Spleen (tissue), 11 donors: Measurements from ENCODE around the gene MAPT. TPM values are rescaled to one million over a fixed set of nuclear protein-coding genes. Genes with fewer than 3 reads are reported as not detected.

Experiments used
- DNase-seq: peaks from one replicate; pipeline ENCODE4 v3.0.0-alpha.2; 2020
- H3K27ac ChIP-seq, 8 donors: fragments of 200-600 bp; sonication (generic) in 7 of 8; 1 replicate in 4 of 8; 2 replicates in 4 of 8; pipeline versions ENCODE4 v1.5.0 to v1.8.0; 2016 to 2021; ENCODE audit warnings: inconsistent platforms in 4 of 8, mild to moderate bottlenecking in 4 of 8, moderate library complexity in 1 of 8
- H3K27me3 ChIP-seq, 7 donors: fragments of 200-600 bp; sonication (generic) in 6 of 7; replicated peaks in 1 of 7; 1 replicate in 4 of 7; 2 replicates in 3 of 7; pipeline versions ENCODE4 v1.5.0 to v1.8.0; 2016 to 2021; ENCODE audit warnings: inconsistent platforms in 3 of 7, mild to moderate bottlenecking in 1 of 7
- H3K36me3 ChIP-seq, 6 donors: fragments of 200-600 bp; sonication (generic) in 5 of 6; 1 replicate in 4 of 6; 2 replicates in 2 of 6; pipeline versions ENCODE4 v1.5.0 to v1.8.0; 2016 to 2021; ENCODE audit warnings: inconsistent platforms in 2 of 6
- H3K4me1 ChIP-seq, 6 donors: fragments of 200-600 bp; sonication (generic) in 5 of 6; 1 replicate in 3 of 6; 2 replicates in 3 of 6; pipeline versions ENCODE4 v1.5.0 to v1.8.0; 2016 to 2021; ENCODE audit warnings: inconsistent platforms in 3 of 6
- H3K4me3 ChIP-seq, 8 donors: fragments of 200-600 bp; sonication (generic) in 7 of 8; 1 replicate in 4 of 8; 2 replicates in 4 of 8; pipeline versions ENCODE4 v1.5.0 to v1.8.0; 2016 to 2021; ENCODE audit warnings: inconsistent platforms in 4 of 8, mild to moderate bottlenecking in 4 of 8, moderate library complexity in 2 of 8
- H3K9me3 ChIP-seq, 8 donors: fragments of 200-600 bp; sonication (generic) in 7 of 8; 1 replicate in 4 of 8; 2 replicates in 4 of 8; pipeline versions ENCODE4 v1.5.0 to v1.8.0; 2016 to 2021; ENCODE audit warnings: inconsistent platforms in 4 of 8
- POLR2A ChIP-seq, 3 donors: fragments of 450-650 bp; IDR thresholded peaks; one replicate each; pipeline ENCODE4 v1.5.1; 2017; ENCODE audit warnings: antibody characterized with exemption in 3 of 3, mild to moderate bottlenecking in 1 of 3
- POLR2AphosphoS5 ChIP-seq, 3 donors: sonication (generic); formaldehyde crosslinking; IDR thresholded peaks; one replicate each; pipeline ENCODE4 v1.5.1; 2017; ENCODE audit warnings: antibody characterized with exemption in 3 of 3
- WGBS, 5 donors: extraction: QIAGEN DNeasy Blood & Tissue Kit in 3 of 5; methylation state at CpG; one replicate each; pipeline versions ENCODE4 v1.1.5 to v1.1.7; 2013 to 2018; 5-methylcytosine and 5-hydroxymethylcytosine counted together
- intact Hi-C: fragments of 100-400 bp; cut with DNase I; formaldehyde crosslinking; loops from one replicate; pipeline ENCODE4 v1.15.0; 2023; ENCODE audit warnings: low total_unique reads
- polyA plus RNA-seq, 3 donors: library from polyadenylated mRNA; stranded (reverse); fragments of 200-250 nt; gene quantifications; one replicate each; pipeline ENCODE4 v1.2.1, GENCODE V29; 2013
- total RNA-seq, 7 donors: library from RNA; depleted of rRNA in 3 of 7; stranded (reverse); fragments of >200 nt in 3 of 7; fragmentation: NEBNext Ultra II Directional in 4 of 7; extraction: Animal tissue kit (Norgen Biotek cat#: 25700) in 4 of 7; gene quantifications; one replicate each; pipeline versions ENCODE4 v1.1.0 to v1.2.1, GENCODE V29; 2016 to 2021
- TF ChIP-seq, protein P1 (sequence below), 11 experiments: fragments of 200-600 bp in 7 of 11; fragments of 450-650 bp in 4 of 11; sonication (generic) in 4 of 11; IDR thresholded peaks in 8 of 11; conservative IDR thresholded peaks in 3 of 11; 1 replicate in 7 of 11; 2 replicates in 4 of 11; pipeline versions ENCODE4 v1.4.0 to v1.8.0; 2016 to 2021; ENCODE audit warnings: antibody characterized with exemption in 11 of 11, inconsistent platforms in 4 of 11, mild to moderate bottlenecking in 1 of 11
- donor health status: healthy with polysubstance abuse.
- donor health status: DM: no; HTN: no; CAD: no; lungs with moderate emphysema.
- donor health status: DM: no; HTN: no; CAD: no.
- donor health status: Bipolar disorder and iron deficiency.
- donor health status: healthy.
- donor health status: DM: no; HTN: no; CAD: no.
- donor health status: DM: yes; HTN: yes; CAD: no.

Gene MAPT
- total and polyA plus RNA-seq, 10 donors = 0.15 to 1.6 (median 0.66) TPM

DNA sequence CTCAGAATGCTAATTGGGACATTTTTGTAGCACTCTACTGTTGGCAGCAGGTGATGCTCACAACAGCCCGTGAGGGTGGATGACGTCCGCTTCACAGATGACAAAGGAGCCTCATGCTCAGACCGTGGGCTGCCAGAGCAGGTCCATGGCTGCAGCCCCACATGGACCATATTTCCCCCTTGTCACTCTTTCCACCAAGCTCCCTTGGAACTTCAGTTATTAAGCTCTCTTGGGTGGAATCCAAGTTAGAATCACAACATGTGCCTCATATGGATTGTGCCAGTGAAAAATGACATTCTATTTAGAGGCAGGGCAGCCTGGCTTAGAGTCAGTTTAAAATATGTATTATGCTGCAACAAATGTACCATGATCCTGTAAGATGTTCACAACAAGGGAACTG is 71.5 kb downstream of the MAPT start:
- WGBS, 5 donors = 66 to 80% (median 71%) methylated on average over 4 of the region's 4 CpGs

DNA sequence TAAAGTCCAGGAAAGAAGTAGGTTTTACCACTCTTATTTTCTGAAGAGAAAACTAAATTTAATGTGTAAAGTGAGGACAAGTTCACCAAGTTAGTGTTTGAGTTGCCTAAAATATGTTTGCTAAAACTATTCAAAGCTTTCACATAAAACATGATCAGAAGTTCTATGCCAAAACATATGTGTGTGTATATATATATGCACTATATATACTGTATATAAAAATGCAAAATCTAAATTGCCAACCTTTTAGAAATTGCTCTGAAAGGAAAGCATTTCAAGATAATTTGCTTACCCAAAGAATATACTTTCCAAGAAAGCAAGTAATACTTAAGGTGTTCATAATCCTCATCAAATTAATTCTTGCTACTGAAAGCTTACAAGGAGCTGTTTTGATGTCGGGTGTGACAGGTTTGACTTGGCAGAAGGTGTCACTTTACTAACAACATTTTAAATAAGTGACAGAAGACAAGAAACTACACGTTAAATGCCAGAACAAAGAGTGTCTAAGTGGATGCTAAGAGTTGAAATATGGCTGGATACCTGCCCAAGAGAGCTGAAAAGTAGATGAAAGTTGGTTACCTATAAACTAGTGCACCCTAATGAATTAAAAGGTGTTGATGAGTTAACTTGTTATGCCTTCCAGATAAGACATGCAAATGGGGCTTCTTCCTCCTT is 72.4 kb downstream of the MAPT start:
- no peaks in the 10 kb centered on the region for H3K9me3 ChIP-seq
- H3K4me1 ChIP-seq = no peaks in the 10 kb centered on the region
- WGBS, 5 donors = 54 to 71% (median 67%) methylated on average over 2 of the region's 2 CpGs
- H3K36me3 ChIP-seq = no peaks in the 10 kb centered on the region
- no peak overlapping the region for H3K4me3 ChIP-seq
- peaks cover 0 to 28% (median 0%) of the 10 kb centered on the region in 7 donors for H3K27me3 ChIP-seq
- intact Hi-C loops = no loop called here
- H3K27ac ChIP-seq = no peak overlapping the region
- TF ChIP-seq POLR2A (IDR thresholded peaks at IDR 0.05) = no peak
- TF ChIP-seq, protein P1, sequence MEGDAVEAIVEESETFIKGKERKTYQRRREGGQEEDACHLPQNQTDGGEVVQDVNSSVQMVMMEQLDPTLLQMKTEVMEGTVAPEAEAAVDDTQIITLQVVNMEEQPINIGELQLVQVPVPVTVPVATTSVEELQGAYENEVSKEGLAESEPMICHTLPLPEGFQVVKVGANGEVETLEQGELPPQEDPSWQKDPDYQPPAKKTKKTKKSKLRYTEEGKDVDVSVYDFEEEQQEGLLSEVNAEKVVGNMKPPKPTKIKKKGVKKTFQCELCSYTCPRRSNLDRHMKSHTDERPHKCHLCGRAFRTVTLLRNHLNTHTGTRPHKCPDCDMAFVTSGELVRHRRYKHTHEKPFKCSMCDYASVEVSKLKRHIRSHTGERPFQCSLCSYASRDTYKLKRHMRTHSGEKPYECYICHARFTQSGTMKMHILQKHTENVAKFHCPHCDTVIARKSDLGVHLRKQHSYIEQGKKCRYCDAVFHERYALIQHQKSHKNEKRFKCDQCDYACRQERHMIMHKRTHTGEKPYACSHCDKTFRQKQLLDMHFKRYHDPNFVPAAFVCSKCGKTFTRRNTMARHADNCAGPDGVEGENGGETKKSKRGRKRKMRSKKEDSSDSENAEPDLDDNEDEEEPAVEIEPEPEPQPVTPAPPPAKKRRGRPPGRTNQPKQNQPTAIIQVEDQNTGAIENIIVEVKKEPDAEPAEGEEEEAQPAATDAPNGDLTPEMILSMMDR (IDR thresholded peaks at IDR 0.05 in 8 of 11, conservative IDR thresholded peaks at IDR 0.05 in 3 of 11) = no peak
- TF ChIP-seq POLR2AphosphoS5 (IDR thresholded peaks at IDR 0.05) = no peak
- DNase-seq = no peak

More for the DNA sequence above, 71.5 kb downstream of the MAPT start:
- TF ChIP-seq POLR2AphosphoS5 (IDR thresholded peaks at IDR 0.05) (no peak), POLR2A (IDR thresholded peaks at IDR 0.05) (no peak)
- TF ChIP-seq, protein P1 (IDR thresholded peaks at IDR 0.05 in 8 of 11, conservative IDR thresholded peaks at IDR 0.05 in 3 of 11) = no peak
- H3K4me1 ChIP-seq = no peaks in the 10 kb centered on the region
- H3K4me3 ChIP-seq = no peak overlapping the region
- H3K36me3 ChIP-seq = no peaks in the 10 kb centered on the region
- no peaks in the 10 kb centered on the region for H3K9me3 ChIP-seq
- peaks cover 0 to 28% (median 0%) of the 10 kb centered on the region in 7 donors for H3K27me3 ChIP-seq
- no peak for DNase-seq
- no peak overlapping the region for H3K27ac ChIP-seq
- intact Hi-C loops = no loop called here

DNA sequence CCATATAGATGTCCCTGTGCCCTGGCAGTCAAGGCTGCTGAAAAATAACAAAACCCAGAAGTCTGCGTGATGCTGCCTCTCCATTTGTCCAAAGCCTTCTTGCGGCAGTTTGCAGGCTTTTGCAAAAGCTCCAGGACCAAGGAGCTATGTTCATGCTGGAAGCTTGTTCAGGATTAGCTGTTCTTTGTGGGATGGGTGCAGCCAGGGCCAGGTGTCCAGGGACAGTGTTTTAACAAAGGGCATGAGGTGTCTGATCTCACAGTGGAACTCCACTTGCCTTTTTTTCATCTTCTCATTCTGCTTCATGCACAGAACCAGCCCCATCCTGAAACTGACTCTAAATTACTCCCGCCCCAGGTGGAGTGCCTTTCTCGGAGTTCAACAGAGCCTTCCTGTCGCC is 73.0 kb downstream of the MAPT start:
- Histone ChIP-seq H3K9me3 (peaks cover 0 to 1% (median 0%) of the 10 kb centered on the region in 8 donors), H3K27me3 (peaks cover 0 to 28% (median 0%) of the 10 kb centered on the region in 7 donors), H3K4me1 (no peaks in the 10 kb centered on the region), H3K36me3 (no peaks in the 10 kb centered on the region), H3K4me3 (no peak overlapping the region), H3K27ac (no peak overlapping the region)
- TF ChIP-seq, protein P1 (IDR thresholded peaks at IDR 0.05 in 8 of 11, conservative IDR thresholded peaks at IDR 0.05 in 3 of 11) = no peak
- TF ChIP-seq POLR2AphosphoS5 (IDR thresholded peaks at IDR 0.05) (no peak), POLR2A (IDR thresholded peaks at IDR 0.05) (no peak)
- no peak for DNase-seq
- WGBS, 5 donors = 86 to 92% (median 88%) methylated on average over 5 of the region's 5 CpGs
- intact Hi-C loops = no loop called here

DNA sequence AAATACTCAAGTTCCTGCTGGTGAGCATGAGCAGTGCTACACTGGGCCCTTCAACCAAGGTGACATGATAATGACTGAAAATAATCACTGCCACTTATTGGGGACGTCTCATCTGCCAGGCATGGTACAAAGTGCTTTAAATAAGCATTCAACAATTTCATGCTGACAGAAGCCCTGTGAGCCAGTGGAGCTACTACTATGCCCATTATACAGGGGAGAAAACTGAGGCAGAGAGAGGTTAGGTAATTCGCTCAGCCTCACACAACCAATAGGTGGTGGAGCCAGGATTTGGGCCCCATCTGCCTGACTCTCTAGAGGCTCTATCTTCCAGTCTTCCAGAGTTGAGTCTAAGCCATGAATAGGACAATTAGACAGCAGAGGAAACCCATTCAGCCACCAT is 74.4 kb downstream of the MAPT start:
- TF ChIP-seq, protein P1 (IDR thresholded peaks at IDR 0.05 in 8 of 11, conservative IDR thresholded peaks at IDR 0.05 in 3 of 11) = no peak
- no peak for TF ChIP-seq POLR2AphosphoS5 (IDR thresholded peaks at IDR 0.05)
- TF ChIP-seq POLR2A (IDR thresholded peaks at IDR 0.05) = no peak
- H3K27ac ChIP-seq = no peak overlapping the region
- H3K4me1 ChIP-seq = no peaks in the 10 kb centered on the region
- DNase-seq = no peak
- peaks cover 0 to 28% (median 0%) of the 10 kb centered on the region in 7 donors for H3K27me3 ChIP-seq
- intact Hi-C loops = no loop called here
- H3K9me3 ChIP-seq = peaks cover 0 to 5% (median 0%) of the 10 kb centered on the region in 8 donors
- H3K4me3 ChIP-seq = no peak overlapping the region
- no peaks in the 10 kb centered on the region for H3K36me3 ChIP-seq
- WGBS, 5 donors = 81 to 92% (median 85%) methylated on average over 2 of the region's 2 CpGs
